Testis (tissue), 2 donors: ENCODE measurements around the gene AZGP1.

Experiments
- POLR2A ChIP-seq: fragments of 450-650 bp; IDR thresholded peaks from one replicate; pipeline ENCODE4 v1.6.1; 2017; ENCODE audit warnings: antibody characterized with exemption, mild to moderate bottlenecking, moderate library complexity
- TF ChIP-seq, protein P1 (sequence below), 3 experiments: fragments of 450-650 bp in 2 of 3; fragments of 200-600 bp in 1 of 3; sonication (generic) in 1 of 3; IDR thresholded peaks; one replicate each; pipeline ENCODE4 v1.5.1; 2016 to 2019; ENCODE audit warnings: antibody characterized with exemption in 3 of 3, mild to moderate bottlenecking in 2 of 3, moderate library complexity in 1 of 3

DNA sequence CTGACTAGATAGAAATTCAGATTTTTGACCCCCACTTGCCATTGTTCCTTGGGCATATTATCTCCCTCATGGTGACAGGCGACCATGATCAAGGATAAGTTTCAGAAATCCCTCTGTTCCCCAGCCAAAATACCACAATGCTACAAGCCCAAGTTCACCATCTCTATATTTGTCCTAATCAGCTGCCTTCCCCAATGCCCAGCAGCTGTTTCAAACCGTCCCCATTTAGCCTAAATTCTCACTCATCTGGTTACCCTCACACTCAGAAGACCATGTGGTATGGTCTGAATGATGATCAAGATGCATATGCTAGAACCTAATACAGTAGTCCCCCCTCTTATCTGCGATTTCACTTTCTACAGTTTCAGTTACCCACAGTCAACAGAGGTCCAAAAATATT lies 45.5 kb downstream of the AZGP1 start:
- TF ChIP-seq, protein P1, sequence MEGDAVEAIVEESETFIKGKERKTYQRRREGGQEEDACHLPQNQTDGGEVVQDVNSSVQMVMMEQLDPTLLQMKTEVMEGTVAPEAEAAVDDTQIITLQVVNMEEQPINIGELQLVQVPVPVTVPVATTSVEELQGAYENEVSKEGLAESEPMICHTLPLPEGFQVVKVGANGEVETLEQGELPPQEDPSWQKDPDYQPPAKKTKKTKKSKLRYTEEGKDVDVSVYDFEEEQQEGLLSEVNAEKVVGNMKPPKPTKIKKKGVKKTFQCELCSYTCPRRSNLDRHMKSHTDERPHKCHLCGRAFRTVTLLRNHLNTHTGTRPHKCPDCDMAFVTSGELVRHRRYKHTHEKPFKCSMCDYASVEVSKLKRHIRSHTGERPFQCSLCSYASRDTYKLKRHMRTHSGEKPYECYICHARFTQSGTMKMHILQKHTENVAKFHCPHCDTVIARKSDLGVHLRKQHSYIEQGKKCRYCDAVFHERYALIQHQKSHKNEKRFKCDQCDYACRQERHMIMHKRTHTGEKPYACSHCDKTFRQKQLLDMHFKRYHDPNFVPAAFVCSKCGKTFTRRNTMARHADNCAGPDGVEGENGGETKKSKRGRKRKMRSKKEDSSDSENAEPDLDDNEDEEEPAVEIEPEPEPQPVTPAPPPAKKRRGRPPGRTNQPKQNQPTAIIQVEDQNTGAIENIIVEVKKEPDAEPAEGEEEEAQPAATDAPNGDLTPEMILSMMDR (IDR thresholded peaks at IDR 0.05): no peak
- no peak for TF ChIP-seq POLR2A
